ENCODE measurements around the gene PRSS21.

GRCh38 chr16:2787406-2787805 lies 29.6 kb upstream of the PRSS21 start, which contains the start of gene PRSS33:
- TF ChIP-seq EZH2 (IDR thresholded peaks at IDR 0.05; ENCODE audit: insufficient read depth, poor library complexity, severe bottlenecking), result no peak
- TF ChIP-seq EZH2phosphoT487 (IDR thresholded peaks at IDR 0.05; ENCODE audit: insufficient read depth, low read depth), result no peak
